ENCODE data around the gene ARHGAP32. TPM values are rescaled to one million over a fixed set of nuclear protein-coding genes. Genes with fewer than 3 reads are reported as not detected.

ARHGAP32 gene
- total and polyA plus RNA-seq, 9 donors: 5.9 to 34.8 (median 28.4) TPM

GRCh38 chr11:129222158-129222557, 30.0 kb upstream of the ARHGAP32 start:
- WGBS, 3 donors: 73 to 89% (median 89%) methylated on average over 3 of the region's 3 CpGs
- no peak for DNase-seq
- no peaks in the 10 kb centered on the region for H3K36me3 ChIP-seq
- no peak overlapping the region for H3K4me3 ChIP-seq
- H3K27ac ChIP-seq: no peak overlapping the region
- intact Hi-C loops (cut with DNase I): no loop called here
- no peak for TF ChIP-seq EP300 (IDR thresholded peaks at IDR 0.05)
- no peak for TF ChIP-seq CTCF (IDR thresholded peaks at IDR 0.05)
- TF ChIP-seq POLR2A (IDR thresholded peaks at IDR 0.05): no peak
- peaks cover 3% of the 10 kb centered on the region for H3K4me1 ChIP-seq (ENCODE audit: insufficient read depth)
- H3K27me3 ChIP-seq: no peaks in the 10 kb centered on the region
- no peaks in the 10 kb centered on the region for H3K9me3 ChIP-seq

GRCh38 chr11:129215506-129216245, 23.6 kb upstream of the ARHGAP32 start:
- Histone ChIP-seq H3K4me3 (no peak overlapping the region), H3K27me3 (no peaks in the 10 kb centered on the region), H3K36me3 (no peaks in the 10 kb centered on the region), H3K4me1 (ENCODE audit: insufficient read depth) (no peaks in the 10 kb centered on the region), H3K9me3 (no peaks in the 10 kb centered on the region), H3K27ac (no peak overlapping the region)
- WGBS, 3 donors: 81 to 88% (median 88%) methylated on average over 8 of the region's 8 CpGs
- TF ChIP-seq POLR2A (IDR thresholded peaks at IDR 0.05) (no peak), CTCF (IDR thresholded peaks at IDR 0.05) (no peak), EP300 (IDR thresholded peaks at IDR 0.05) (no peak)
- intact Hi-C loops (cut with DNase I): no loop called here
- DNase-seq: no peak

- H3K27ac ChIP-seq: no peak overlapping the region
- TF ChIP-seq EP300 (IDR thresholded peaks at IDR 0.05): no peak
These were observed 22.7 kb upstream of the ARHGAP32 start for GRCh38 chr11:129214710-129215295.

GRCh38 chr11:129213261-129213660, 21.1 kb upstream of the ARHGAP32 start:
- 94 to 98% (median 98%) methylated on average over 3 of the region's 3 CpGs for WGBS, 3 donors

More at GRCh38 chr11:129214710-129215295, 22.7 kb upstream of the ARHGAP32 start:
- Histone ChIP-seq H3K27me3 (no peaks in the 10 kb centered on the region), H3K4me3 (no peak overlapping the region), H3K4me1 (ENCODE audit: insufficient read depth) (no peaks in the 10 kb centered on the region), H3K36me3 (no peaks in the 10 kb centered on the region), H3K9me3 (no peaks in the 10 kb centered on the region)
- intact Hi-C loops (cut with DNase I): no loop called here
- DNase-seq: no peak
- 94 to 98% (median 97%) methylated on average over 6 of the region's 6 CpGs for WGBS, 3 donors

More at GRCh38 chr11:129213261-129213660, 21.1 kb upstream of the ARHGAP32 start:
- H3K27ac ChIP-seq: no peak overlapping the region
- no peaks in the 10 kb centered on the region for H3K27me3 ChIP-seq
- no peaks in the 10 kb centered on the region for H3K36me3 ChIP-seq
- intact Hi-C loops (cut with DNase I): no loop called here
- H3K9me3 ChIP-seq: no peaks in the 10 kb centered on the region
- H3K4me1 ChIP-seq (ENCODE audit: insufficient read depth): no peaks in the 10 kb centered on the region
- no peak overlapping the region for H3K4me3 ChIP-seq
- DNase-seq: no peak
- TF ChIP-seq POLR2A (IDR thresholded peaks at IDR 0.05) (no peak), CTCF (IDR thresholded peaks at IDR 0.05) (no peak), EP300 (IDR thresholded peaks at IDR 0.05) (no peak)
